ENCODE measurements around the gene RYR1. TPM values are rescaled to one million over a fixed set of nuclear protein-coding genes. Genes with fewer than 3 reads are reported as not detected.
"Not testable (repeated sequence)": the region's sequence is repeated elsewhere in the genome, so short reads cannot be mapped to it uniquely, and the experiment has no call there.

The RYR1 gene
- total and polyA plus RNA-seq, 5 experiments from 2014 or later: 0.07 to 1.3 (median 0.93) TPM; not detected in 2

GRCh38 chr19:38543286-38543806 lies 109.9 kb downstream of the RYR1 start:
- H3K4me3 Mint-ChIP-seq: no peak overlapping the region
- peaks cover 0 to 1% (median 0%) of the 10 kb centered on the region in 5 donors for H3K27me3 Mint-ChIP-seq

GRCh38 chr19:38543807-38544568 lies 110.5 kb downstream of the RYR1 start:
- Mint-ChIP-seq H3K27ac (peak overlapping the region in 4 of 10 donors; percentile 5 to 79 (median 54)), H3K4me3 (peak overlapping the region in 3 of 10 donors; percentile 24 to 59 (median 53))

More at GRCh38 chr19:38543286-38543806, 109.9 kb downstream of the RYR1 start:
- Mint-ChIP-seq H3K27ac (peak overlapping the region in 1 of 10 donors; percentile 20), H3K9me3 (peaks cover 0 to 3% (median 0%) of the 10 kb centered on the region in 9 donors), H3K4me1 (peaks cover 12 to 31% (median 25%) of the 10 kb centered on the region in 4 donors), H3K36me3 (no peaks in the 10 kb centered on the region)
- POLR2A ChIA-PET: no interaction called here
- ATAC-seq (no peak), DNase-seq (no peak)

GRCh38 chr19:38544569-38545315 lies 111.3 kb downstream of the RYR1 start:
- POLR2A ChIA-PET: interaction anchor here (0.7 to 1.1 kb wide), 4 partner anchors 9 to 326 kb away, joined by 3 read pairs; partner anchors contain the start of gene EIF3K
- peak in 3 of 10 donors; percentile 17 to 66 (median 65) for DNase-seq

More at GRCh38 chr19:38543807-38544568, 110.5 kb downstream of the RYR1 start:
- Mint-ChIP-seq H3K4me1 (peaks cover 8 to 25% (median 19%) of the 10 kb centered on the region in 4 donors), H3K9me3 (peaks cover 0 to 3% (median 0%) of the 10 kb centered on the region in 9 donors), H3K27me3 (peaks cover 0 to 1% (median 0%) of the 10 kb centered on the region in 5 donors), H3K36me3 (no peaks in the 10 kb centered on the region)
- ATAC-seq (peak; percentile 88 to 93), DNase-seq (peak in 2 of 10 donors; percentile 26 to 53)
- POLR2A ChIA-PET: interaction anchor here (0.7 to 1.0 kb wide), 3 partner anchors 8 to 327 kb away, joined by 3 read pairs; no protein-coding TSS in a partner anchor

GRCh38 chr19:38545596-38545995 lies 112.1 kb downstream of the RYR1 start:
- no peak for ATAC-seq
- no peak overlapping the region for H3K27ac Mint-ChIP-seq
- peaks cover 0 to 1% (median 0%) of the 10 kb centered on the region in 5 donors for H3K27me3 Mint-ChIP-seq
- H3K36me3 Mint-ChIP-seq: no peaks in the 10 kb centered on the region
- H3K4me3 Mint-ChIP-seq: no peak overlapping the region
- DNase-seq: no peak
- peaks cover 8 to 18% (median 12%) of the 10 kb centered on the region in 4 donors for H3K4me1 Mint-ChIP-seq
- POLR2A ChIA-PET: interaction anchor here (1.1 kb wide), 1 partner anchor 73 kb away, joined by 3 read pairs; the partner anchor contains the start of gene EIF3K
- peaks cover 0 to 2% (median 0%) of the 10 kb centered on the region in 9 donors for H3K9me3 Mint-ChIP-seq

More at GRCh38 chr19:38544569-38545315, 111.3 kb downstream of the RYR1 start:
- ATAC-seq: no peak
- H3K27me3 Mint-ChIP-seq: peaks cover 0 to 1% (median 0%) of the 10 kb centered on the region in 5 donors
- peak overlapping the region in 5 of 10 donors; percentile 5 to 79 (median 32) for H3K27ac Mint-ChIP-seq
- peaks cover 8 to 18% (median 12%) of the 10 kb centered on the region in 4 donors for H3K4me1 Mint-ChIP-seq
- H3K4me3 Mint-ChIP-seq: peak overlapping the region in 3 of 10 donors; percentile 15 to 53 (median 24)
- H3K36me3 Mint-ChIP-seq: no peaks in the 10 kb centered on the region
- H3K9me3 Mint-ChIP-seq: peaks cover 0 to 3% (median 0%) of the 10 kb centered on the region in 9 donors

- Mint-ChIP-seq H3K27me3 (peaks cover 0 to 4% (median 1%) of the 10 kb centered on the region in 5 donors), H3K4me1 (peaks cover 6 to 24% (median 15%) of the 10 kb centered on the region in 4 donors), H3K4me3 (no peak overlapping the region), H3K36me3 (no peaks in the 10 kb centered on the region), H3K27ac (peak overlapping the region in 1 of 10 donors; percentile 65), H3K9me3 (no peaks in the 10 kb centered on the region)
- no peak for ATAC-seq
- DNase-seq: no peak
- POLR2A ChIA-PET: interaction anchor here (0.7 kb wide), 1 partner anchor 141 kb away, joined by 4 read pairs; no protein-coding TSS in a partner anchor
Measured at GRCh38 chr19:38547421-38547820, 113.9 kb downstream of the RYR1 start.

GRCh38 chr19:38549061-38549460 lies 115.6 kb downstream of the RYR1 start:
- Mint-ChIP-seq H3K4me1 (peaks cover 5 to 24% (median 18%) of the 10 kb centered on the region in 4 donors), H3K27me3 (peaks cover 0 to 5% (median 4%) of the 10 kb centered on the region in 5 donors), H3K36me3 (no peaks in the 10 kb centered on the region), H3K27ac (no peak overlapping the region), H3K9me3 (no peaks in the 10 kb centered on the region), H3K4me3 (no peak overlapping the region)
- ATAC-seq (no peak), DNase-seq (no peak)
- POLR2A ChIA-PET: no interaction called here

- POLR2A ChIA-PET: no interaction called here
Measured at GRCh38 chr19:38549942-38550341, 116.5 kb downstream of the RYR1 start.

GRCh38 chr19:38550376-38550775 lies 116.9 kb downstream of the RYR1 start:
- Mint-ChIP-seq H3K9me3 (no peaks in the 10 kb centered on the region), H3K27ac (peak overlapping the region in 1 of 10 donors; percentile 8), H3K36me3 (no peaks in the 10 kb centered on the region), H3K4me3 (no peak overlapping the region), H3K4me1 (peaks cover 0 to 16% (median 8%) of the 10 kb centered on the region in 4 donors), H3K27me3 (peaks cover 0 to 7% (median 5%) of the 10 kb centered on the region in 5 donors)
- POLR2A ChIA-PET: no interaction called here
- no peak for ATAC-seq
- no peak for DNase-seq

More at GRCh38 chr19:38549942-38550341, 116.5 kb downstream of the RYR1 start:
- Mint-ChIP-seq H3K4me3 (no peak overlapping the region), H3K27ac (peak overlapping the region in 1 of 10 donors; percentile 8), H3K4me1 (peaks cover 0 to 16% (median 9%) of the 10 kb centered on the region in 4 donors), H3K36me3 (no peaks in the 10 kb centered on the region), H3K27me3 (peaks cover 0 to 6% (median 4%) of the 10 kb centered on the region in 5 donors), H3K9me3 (no peaks in the 10 kb centered on the region)
- ATAC-seq: no peak
- DNase-seq: no peak

- Mint-ChIP-seq H3K9me3 (no peaks in the 10 kb centered on the region), H3K4me3 (no peak overlapping the region), H3K27ac (peak overlapping the region in 2 of 10 donors; percentile 55 to 79), H3K36me3 (no peaks in the 10 kb centered on the region), H3K27me3 (peaks cover 0 to 9% (median 8%) of the 10 kb centered on the region in 5 donors), H3K4me1 (peaks cover 0 to 17% (median 8%) of the 10 kb centered on the region in 4 donors)
- DNase-seq (no peak), ATAC-seq (no peak)
- POLR2A ChIA-PET: no interaction called here
Measured at GRCh38 chr19:38551450-38551813, 117.9 kb downstream of the RYR1 start.

- H3K27ac Mint-ChIP-seq, DNase-seq, H3K36me3 Mint-ChIP-seq, POLR2A ChIA-PET, ATAC-seq, H3K4me3 Mint-ChIP-seq, H3K9me3 Mint-ChIP-seq: not testable (repeated sequence)
- Mint-ChIP-seq H3K4me1 (peaks cover 2 to 22% (median 9%) of the 10 kb centered on the region in 4 donors), H3K27me3 (peaks cover 0 to 18% (median 9%) of the 10 kb centered on the region in 5 donors)
Measured at GRCh38 chr19:38553239-38553638, 119.7 kb downstream of the RYR1 start.

- no peak overlapping the region for H3K4me3 Mint-ChIP-seq
- DNase-seq (no peak), ATAC-seq (no peak)
- no peak overlapping the region for H3K27ac Mint-ChIP-seq
- peaks cover 2 to 27% (median 9%) of the 10 kb centered on the region in 4 donors for H3K4me1 Mint-ChIP-seq
- POLR2A ChIA-PET: interaction anchor here (0.7 kb wide), 1 partner anchor 104 kb away, joined by 5 read pairs; no protein-coding TSS in a partner anchor
- H3K9me3 Mint-ChIP-seq: peaks cover 0 to 2% (median 0%) of the 10 kb centered on the region in 9 donors
- H3K36me3 Mint-ChIP-seq: no peaks in the 10 kb centered on the region
- H3K27me3 Mint-ChIP-seq: peaks cover 0 to 18% (median 11%) of the 10 kb centered on the region in 5 donors
Measured at GRCh38 chr19:38554676-38555141, 121.2 kb downstream of the RYR1 start.

GRCh38 chr19:38555200-38555599 lies 121.7 kb downstream of the RYR1 start:
- no peak for ATAC-seq
- Mint-ChIP-seq H3K27ac (no peak overlapping the region), H3K9me3 (peaks cover 0 to 2% (median 0%) of the 10 kb centered on the region in 9 donors), H3K4me1 (peaks cover 2 to 32% (median 10%) of the 10 kb centered on the region in 4 donors), H3K36me3 (no peaks in the 10 kb centered on the region), H3K27me3 (peaks cover 0 to 21% (median 11%) of the 10 kb centered on the region in 5 donors), H3K4me3 (no peak overlapping the region)
- DNase-seq: no peak
- POLR2A ChIA-PET: interaction anchor here (0.7 kb wide), 2 partner anchors 103 to 159 kb away, joined by 4 to 5 read pairs; no protein-coding TSS in a partner anchor

Data from naive thymus-derived CD8-positive, alpha-beta T cell (primary cell).